Left lung (tissue), 10 donors: ENCODE measurements around the gene EHD4. TPM values are rescaled to one million over a fixed set of nuclear protein-coding genes. Genes with fewer than 3 reads are reported as not detected.

Experiments used
- ATAC-seq: fragments of 200-7000 bp; cut with Tn5 transposase; one replicate; pipeline ENCODE4 v1.9.1; 2020; ENCODE audit warnings: moderate library complexity
- DNase-seq, 4 donors: peaks; one replicate each; pipeline ENCODE4 v3.0.0-alpha.2; 2013 to 2020
- H3K27ac ChIP-seq, 2 donors: fragments of 200-600 bp; sonication (generic) in 1 of 2; one replicate each; pipeline versions ENCODE4 v1.5.0 to v1.8.0; 2020 to 2021
- H3K27me3 ChIP-seq, 2 donors: fragments of 200-600 bp; sonication (generic) in 1 of 2; one replicate each; pipeline versions ENCODE4 v1.5.0 to v1.8.0; 2020 to 2021
- H3K36me3 ChIP-seq, 2 donors: fragments of 200-600 bp; sonication (generic) in 1 of 2; one replicate each; pipeline versions ENCODE4 v1.5.0 to v1.8.0; 2020 to 2021
- H3K4me1 ChIP-seq, 2 donors: fragments of 200-600 bp; one replicate each; pipeline ENCODE4 v1.8.0; 2021
- H3K4me3 ChIP-seq, 2 donors: fragments of 200-600 bp; sonication (generic) in 1 of 2; one replicate each; pipeline versions ENCODE4 v1.5.0 to v1.8.0; 2020 to 2021; ENCODE audit warnings: mild to moderate bottlenecking in 1 of 2
- H3K9me3 ChIP-seq, 2 donors: fragments of 200-600 bp; sonication (generic) in 1 of 2; one replicate each; pipeline versions ENCODE4 v1.5.0 to v1.8.0; 2020 to 2021
- intact Hi-C, 2 donors: fragments of 100-400 bp; cut with DNase I; formaldehyde crosslinking; loops; one replicate each; pipeline versions ENCODE4 v1.11.2 to v1.14.2; 2022
- polyA plus RNA-seq, 6 donors: library from polyadenylated mRNA; unstranded; fragments of 120-200 nt; gene quantifications; one replicate each; pipeline ENCODE4 v1.2.1, GENCODE V29; 2013; ENCODE audit not compliant: insufficient read length in 6 of 6
- total RNA-seq, 2 donors: library from RNA; stranded (reverse); fragmentation: NEBNext Ultra II Directional; extraction: Animal tissue kit (Norgen Biotek cat#: 25700); gene quantifications; one replicate each; pipeline ENCODE4 v1.2.1, GENCODE V29; 2021
- TF ChIP-seq, protein P1 (sequence below), 2 donors: fragments of 200-600 bp; sonication (generic) in 1 of 2; IDR thresholded peaks; one replicate each; pipeline versions ENCODE4 v1.5.0 to v1.8.0; 2021; ENCODE audit warnings: antibody characterized with exemption in 2 of 2
- donor health status: DM: no; HTN: yes; CAD: no.
- donor health status: DM: no; HTN: no; CAD: no.

EHD4 gene
- total and polyA plus RNA-seq, 8 donors, result 11.7 to 32.6 (median 13.1) TPM

DNA sequence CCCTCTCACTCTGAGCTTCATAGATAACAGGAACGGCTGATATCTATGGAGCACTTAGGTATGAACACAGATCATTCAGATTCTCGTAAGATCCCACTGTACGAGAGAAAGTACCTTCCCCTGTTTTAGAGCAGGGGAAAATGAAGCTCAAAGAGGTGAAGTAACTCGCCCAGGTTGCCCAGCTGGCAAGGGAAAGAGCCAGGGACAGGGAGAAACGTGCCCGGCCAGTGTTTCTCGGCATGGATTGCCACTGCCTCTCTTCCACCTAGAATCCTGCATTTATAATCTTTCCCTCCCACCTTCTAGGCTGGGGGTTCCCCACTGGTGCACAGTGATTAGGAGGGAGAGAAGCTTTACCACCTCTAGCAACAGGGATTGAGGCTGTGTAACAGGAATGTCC lies 39.0 kb downstream of the EHD4 start:
- ATAC-seq, result no peak
- peaks cover 0 to 6% of the 10 kb centered on the region in 2 donors for H3K36me3 ChIP-seq
- DNase-seq, result no peak
- no peaks in the 10 kb centered on the region for H3K27me3 ChIP-seq
- intact Hi-C loops, result no loop called here
- H3K9me3 ChIP-seq, result no peaks in the 10 kb centered on the region
- peaks cover 46 to 100% of the 10 kb centered on the region in 2 donors for H3K4me1 ChIP-seq
- TF ChIP-seq, protein P1, sequence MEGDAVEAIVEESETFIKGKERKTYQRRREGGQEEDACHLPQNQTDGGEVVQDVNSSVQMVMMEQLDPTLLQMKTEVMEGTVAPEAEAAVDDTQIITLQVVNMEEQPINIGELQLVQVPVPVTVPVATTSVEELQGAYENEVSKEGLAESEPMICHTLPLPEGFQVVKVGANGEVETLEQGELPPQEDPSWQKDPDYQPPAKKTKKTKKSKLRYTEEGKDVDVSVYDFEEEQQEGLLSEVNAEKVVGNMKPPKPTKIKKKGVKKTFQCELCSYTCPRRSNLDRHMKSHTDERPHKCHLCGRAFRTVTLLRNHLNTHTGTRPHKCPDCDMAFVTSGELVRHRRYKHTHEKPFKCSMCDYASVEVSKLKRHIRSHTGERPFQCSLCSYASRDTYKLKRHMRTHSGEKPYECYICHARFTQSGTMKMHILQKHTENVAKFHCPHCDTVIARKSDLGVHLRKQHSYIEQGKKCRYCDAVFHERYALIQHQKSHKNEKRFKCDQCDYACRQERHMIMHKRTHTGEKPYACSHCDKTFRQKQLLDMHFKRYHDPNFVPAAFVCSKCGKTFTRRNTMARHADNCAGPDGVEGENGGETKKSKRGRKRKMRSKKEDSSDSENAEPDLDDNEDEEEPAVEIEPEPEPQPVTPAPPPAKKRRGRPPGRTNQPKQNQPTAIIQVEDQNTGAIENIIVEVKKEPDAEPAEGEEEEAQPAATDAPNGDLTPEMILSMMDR (IDR thresholded peaks at IDR 0.05), result no peak
- H3K27ac ChIP-seq, result peak overlapping the region in 1 of 2 donors; percentile 46
- H3K4me3 ChIP-seq, result no peak overlapping the region

DNA sequence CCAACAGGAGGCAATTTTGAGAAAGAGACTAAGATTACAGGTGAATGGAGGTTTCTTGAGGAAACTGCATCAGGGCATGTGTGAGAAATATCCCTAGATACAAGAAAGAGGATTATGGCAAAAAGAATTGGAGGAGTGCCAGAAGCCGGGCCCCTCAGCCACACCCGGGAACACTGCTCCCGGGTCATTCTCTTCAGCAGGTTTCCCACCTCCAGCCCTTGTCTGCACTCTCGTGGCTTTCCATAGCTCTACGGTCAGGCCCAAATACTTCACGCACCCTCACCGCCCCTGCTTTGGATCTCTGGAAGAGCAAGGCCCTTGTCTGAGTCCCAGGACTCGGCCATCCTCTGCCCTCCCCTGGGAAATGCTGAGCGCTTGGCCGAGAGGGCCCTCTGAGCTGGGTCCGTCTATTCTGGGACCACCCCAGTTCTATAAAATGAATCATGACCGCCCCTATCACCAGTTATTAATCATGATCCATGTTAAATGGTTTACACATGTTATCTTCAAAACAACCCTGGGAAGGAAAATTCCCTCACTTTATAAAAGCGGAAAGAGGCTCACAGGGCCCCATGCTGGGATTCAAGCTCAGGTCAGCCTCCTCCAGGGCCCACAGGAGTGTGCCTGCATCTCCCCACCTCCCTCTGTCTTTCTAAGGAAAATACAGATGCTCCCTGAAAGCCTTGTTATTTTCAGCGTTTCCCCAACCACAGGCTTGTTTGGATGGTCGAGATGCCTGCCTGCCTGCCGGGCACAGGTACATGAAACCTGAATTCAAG lies 39.7 kb downstream of the EHD4 start:
- intact Hi-C loops, result no loop called here
- Histone ChIP-seq H3K4me3 (no peak overlapping the region), H3K4me1 (peaks cover 44 to 100% of the 10 kb centered on the region in 2 donors), H3K27ac (peak overlapping the region in 1 of 2 donors; percentile 46), H3K9me3 (no peaks in the 10 kb centered on the region), H3K27me3 (no peaks in the 10 kb centered on the region), H3K36me3 (peaks cover 0 to 6% of the 10 kb centered on the region in 2 donors)
- DNase-seq (no peak), ATAC-seq (no peak)
- TF ChIP-seq, protein P1 (IDR thresholded peaks at IDR 0.05), result no peak

DNA sequence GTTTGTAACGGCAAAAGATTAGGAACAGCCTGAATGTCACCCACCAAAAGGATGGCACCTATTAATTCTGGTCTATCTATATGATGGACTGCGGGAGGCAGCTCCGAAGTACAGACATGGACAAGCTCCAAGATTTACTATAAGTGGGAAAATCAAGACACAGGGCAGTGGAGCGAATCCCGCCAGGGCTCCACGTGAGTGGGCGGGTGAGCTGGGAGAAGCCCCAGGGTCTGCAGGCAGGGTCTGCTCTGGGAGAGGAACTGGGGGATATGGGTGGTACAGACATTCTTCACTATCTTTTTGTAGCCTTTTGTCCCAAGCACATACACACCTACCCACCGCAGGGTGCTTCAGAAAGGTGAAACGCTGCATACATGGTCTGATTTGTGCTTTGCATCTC lies 40.3 kb downstream of the EHD4 start:
- Histone ChIP-seq H3K9me3 (no peaks in the 10 kb centered on the region), H3K4me1 (peaks cover 46 to 100% of the 10 kb centered on the region in 2 donors), H3K27ac (peak overlapping the region in 1 of 2 donors; percentile 46), H3K36me3 (peaks cover 0 to 6% of the 10 kb centered on the region in 2 donors), H3K4me3 (no peak overlapping the region), H3K27me3 (no peaks in the 10 kb centered on the region)
- intact Hi-C loops, result no loop called here
- TF ChIP-seq, protein P1 (IDR thresholded peaks at IDR 0.05), result no peak
- ATAC-seq (no peak), DNase-seq (no peak)

DNA sequence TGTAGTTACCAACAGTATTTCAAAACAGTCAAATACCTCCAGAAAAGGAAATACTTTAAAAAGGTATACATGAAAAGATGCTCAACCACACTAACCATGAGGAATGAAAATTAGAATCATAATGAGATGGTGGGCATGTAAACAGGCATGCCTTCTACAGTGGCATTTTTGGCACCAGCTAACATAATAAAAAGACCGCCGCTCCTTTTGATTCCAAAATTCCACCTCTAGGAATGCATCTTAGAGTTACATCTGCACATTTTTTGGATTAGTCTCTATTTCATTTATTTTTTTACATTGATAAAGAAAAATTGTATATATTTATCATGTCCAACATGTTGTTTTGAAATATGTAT lies 41.5 kb downstream of the EHD4 start:
- peak overlapping the region in 1 of 2 donors; percentile 62 for H3K27ac ChIP-seq
- peaks cover 0 to 6% of the 10 kb centered on the region in 2 donors for H3K36me3 ChIP-seq
- H3K27me3 ChIP-seq, result no peaks in the 10 kb centered on the region
- intact Hi-C loops, result no loop called here
- TF ChIP-seq, protein P1 (IDR thresholded peaks at IDR 0.05), result no peak
- ATAC-seq, result no peak
- no peak for DNase-seq
- H3K4me3 ChIP-seq, result no peak overlapping the region
- H3K9me3 ChIP-seq, result no peaks in the 10 kb centered on the region
- peaks cover 57 to 100% of the 10 kb centered on the region in 2 donors for H3K4me1 ChIP-seq

- peak overlapping the region; percentile 36 to 62 for H3K27ac ChIP-seq
- DNase-seq, result peak in 1 of 4 donors; percentile 70
- peak; percentile 38 for ATAC-seq
Observed at GRCh38 chr15:41930221-41930866, 42.0 kb downstream of the EHD4 start.

More at GRCh38 chr15:41930221-41930866, 42.0 kb downstream of the EHD4 start:
- intact Hi-C loops, result no loop called here
- Histone ChIP-seq H3K27me3 (no peaks in the 10 kb centered on the region), H3K4me1 (peaks cover 57 to 97% of the 10 kb centered on the region in 2 donors), H3K4me3 (no peak overlapping the region), H3K9me3 (no peaks in the 10 kb centered on the region), H3K36me3 (peaks cover 0 to 6% of the 10 kb centered on the region in 2 donors)
- TF ChIP-seq, protein P1 (IDR thresholded peaks at IDR 0.05), result no peak
